OCI-LY7 (cell line): ENCODE data around the gene SLAMF7. TPM values are rescaled to one million over a fixed set of nuclear protein-coding genes. Genes with fewer than 3 reads are reported as not detected.

Experiments used
- BruUV-seq: library from RNA; stranded (reverse); fragments of 400-500 nt; replicated peaks from 2 replicates; lab custom pipeline; 2021; lab: Mats Ljungman, UMichigan
- CTCF ChIA-PET: fragments of 300-600 bp; sonication (Branson Sonifier 250); formaldehyde crosslinking; loops from one replicate; lab custom pipeline; 2022; ENCODE audit warnings: antibody characterized with exemption; ENCODE audit not compliant: unreplicated experiment; lab: Charles Lee
- POLR2A ChIA-PET: fragments of 300-600 bp; sonication (Branson Sonifier 250); formaldehyde crosslinking; loops from one replicate; lab custom pipeline; 2022; ENCODE audit warnings: antibody characterized with exemption; lab: Charles Lee
- DNase-seq: peaks from one replicate; pipeline ENCODE4 v3.0.0-alpha.2; 2015; ENCODE audit warnings: low spot score
- H2AFZ ChIP-seq: fragments of 200-600 bp; sonication (generic), shearing (Covaris generic); 2 replicates; pipeline ENCODE4 v1.6.1; 2014; ENCODE audit warnings: mild to moderate bottlenecking, antibody characterized with exemption, low read length, moderate library complexity
- H3K27ac ChIP-seq: fragments of 200-600 bp; sonication (generic); 2 replicates; pipeline ENCODE4 v1.5.1; 2014; ENCODE audit warnings: mixed run types, low read depth, mild to moderate bottlenecking, moderate library complexity, low read length, inconsistent platforms; ENCODE audit not compliant: poor library complexity, severe bottlenecking
- H3K36me3 ChIP-seq: fragments of 200-600 bp; sonication (generic); 2 replicates; pipeline ENCODE4 v1.6.1; 2014; ENCODE audit warnings: mild to moderate bottlenecking, antibody characterized with exemption, low read length, moderate library complexity, mixed read lengths; ENCODE audit not compliant: insufficient read depth
- H3K4me1 ChIP-seq: fragments of 200-600 bp; sonication (generic); 2 replicates; pipeline ENCODE4 v1.5.1; 2014; ENCODE audit warnings: mild to moderate bottlenecking, low read length; ENCODE audit not compliant: insufficient read depth, poor library complexity, severe bottlenecking
- H3K4me2 ChIP-seq: fragments of 200-600 bp; sonication (generic); 2 replicates; pipeline ENCODE4 v1.6.1; 2014; ENCODE audit warnings: mild to moderate bottlenecking, low read length
- H3K4me3 ChIP-seq: fragments of 200-600 bp; sonication (generic); 2 replicates; pipeline ENCODE4 v1.5.1; 2014; ENCODE audit warnings: mild to moderate bottlenecking, low read depth, low read length; ENCODE audit not compliant: poor library complexity, severe bottlenecking
- H3K79me2 ChIP-seq: fragments of 200-600 bp; sonication (generic); 2 replicates; pipeline ENCODE4 v1.6.1; 2016; ENCODE audit warnings: low read depth, mild to moderate bottlenecking, low read length, moderate library complexity, mixed read lengths; ENCODE audit not compliant: insufficient read depth
- H3K9me2 ChIP-seq: fragments of 200-600 bp; sonication (generic); 2 replicates; pipeline ENCODE4 v1.6.1; 2016; ENCODE audit warnings: mild to moderate bottlenecking, low read length, mixed read lengths; ENCODE audit not compliant: insufficient read depth
- H3K9me3 ChIP-seq: fragments of 200-600 bp; sonication (generic); 2 replicates; pipeline ENCODE4 v1.6.1; 2014; ENCODE audit warnings: mild to moderate bottlenecking, mixed run types, low read length, mixed read lengths
- H4K20me1 ChIP-seq: fragments of 200-600 bp; sonication (generic); 2 replicates; pipeline ENCODE4 v1.6.1; 2014; ENCODE audit warnings: mild to moderate bottlenecking, antibody characterized with exemption, low read length, moderate library complexity, mixed read lengths; ENCODE audit not compliant: insufficient read depth
- CTCF ChIP-seq: fragments of 200-600 bp; sonication (generic); conservative IDR thresholded peaks from 2 replicates; pipeline ENCODE4 v1.5.1; 2014; ENCODE audit warnings: mild to moderate bottlenecking, antibody characterized with exemption, low read length, moderate library complexity, mixed read lengths
- EZH2phosphoT487 ChIP-seq: fragments of 200-600 bp; sonication (generic); IDR thresholded peaks from 2 replicates; pipeline ENCODE4 v1.6.1; 2018; ENCODE audit warnings: low read depth, borderline replicate concordance, mild to moderate bottlenecking, mixed run types, antibody characterized with exemption, low read length, moderate library complexity, mixed read lengths
- intact Hi-C: fragments of 100-400 bp; cut with micrococcal nuclease; formaldehyde crosslinking; loops from one replicate; pipeline ENCODE4 v1.10.0; 2022; ENCODE audit not compliant: unreplicated experiment
- total RNA-seq, 2 experiments: library from RNA; depleted of rRNA in 1 of 2; stranded (reverse); fragments of >200 nt in 1 of 2; shearing (Covaris generic) in 1 of 2; gene quantifications; 2 replicates each; pipeline ENCODE4 v1.2.3, GENCODE V29; 2014 to 2022

The SLAMF7 gene
- total RNA-seq, 2 experiments from 2014 or later: not detected

GRCh38 chr1:160799641-160800040 is 60.6 kb downstream of the SLAMF7 start:
- TF ChIP-seq EZH2phosphoT487: no peak
- Histone ChIP-seq H3K4me1 (peaks cover 57% of the 10 kb centered on the region), H4K20me1 (no peaks in the 10 kb centered on the region), H3K9me3 (peaks cover 17% of the 10 kb centered on the region; the same call in 1 of the 2 replicates), H3K4me2 (peak overlapping the region; percentile 88), H2AFZ (no peak overlapping the region), H3K36me3 (peaks cover 37% of the 10 kb centered on the region), H3K9me2 (no peaks in the 10 kb centered on the region), H3K79me2 (peaks cover 57% of the 10 kb centered on the region), H3K27ac (peak overlapping the region; percentile 82), H3K4me3 (peak overlapping the region; percentile 76)
- POLR2A ChIA-PET: interaction anchor here (1.2 to 4.5 kb wide), 3 partner anchors 9 to 88 kb away, joined by 3 to 18 read pairs (median 7); partner anchors contain the start of gene CD48
- intact Hi-C loops: loop anchor here (5.0 kb wide), 1 partner anchor 177 kb away; no protein-coding TSS in a partner anchor
- BruUV-seq: no TSS peak
- CTCF ChIA-PET: no interaction called here
- no peak for DNase-seq

GRCh38 chr1:160800142-160800541 is 61.1 kb downstream of the SLAMF7 start:
- BruUV-seq: no TSS peak
- TF ChIP-seq CTCF: no peak
- TF ChIP-seq EZH2phosphoT487: no peak
- ChIA-PET POLR2A (interaction anchor here (2.0 to 4.5 kb wide), 2 partner anchors 18 to 89 kb away, joined by 7 to 18 read pairs; partner anchors contain the start of gene CD48), CTCF (no interaction called here)
- Histone ChIP-seq H3K79me2 (peaks cover 61% of the 10 kb centered on the region), H3K36me3 (peaks cover 38% of the 10 kb centered on the region), H3K9me3 (peaks cover 15% of the 10 kb centered on the region; the same call in 1 of the 2 replicates), H3K27ac (peak overlapping the region; percentile 82), H3K4me1 (peaks cover 55% of the 10 kb centered on the region), H2AFZ (no peak overlapping the region), H3K4me3 (peak overlapping the region; percentile 76), H3K4me2 (peak overlapping the region; percentile 88), H4K20me1 (no peaks in the 10 kb centered on the region), H3K9me2 (no peaks in the 10 kb centered on the region)
- intact Hi-C loops: no loop called here
- DNase-seq: no peak

- TF ChIP-seq EZH2phosphoT487 (no peak), CTCF (0 out of 2 replicates have a peak, but pooled peaks have one; percentile 14)
- no TSS peak for BruUV-seq
- Histone ChIP-seq H4K20me1 (no peaks in the 10 kb centered on the region), H2AFZ (no peak overlapping the region), H3K36me3 (peaks cover 45% of the 10 kb centered on the region), H3K27ac (peak overlapping the region; percentile 82), H3K9me2 (no peaks in the 10 kb centered on the region), H3K4me1 (peaks cover 48% of the 10 kb centered on the region), H3K4me2 (peak overlapping the region; percentile 88), H3K79me2 (peaks cover 68% of the 10 kb centered on the region), H3K4me3 (peak overlapping the region; percentile 76), H3K9me3 (peaks cover 17% of the 10 kb centered on the region; the same call in 1 of the 2 replicates)
- intact Hi-C loops: no loop called here
- peak; percentile 52 for DNase-seq
- ChIA-PET CTCF (no interaction called here), POLR2A (no interaction called here)
Observed at GRCh38 chr1:160800645-160801408, 61.8 kb downstream of the SLAMF7 start.
